NCI-H2196 treated with DMSO at 0.1 percent for 48 hours (cell line): ENCODE data around the gene PELI2.

Experiments
- DNase-seq: peaks from one replicate; lab custom pipeline; 2025; ENCODE audit not compliant: unreplicated experiment; lab: John Stamatoyannopoulos, UW

PELI2 gene

GRCh38 chr14:56118611-56119181, 485 bp downstream of the PELI2 start:
- DNase-seq = no peak

GRCh38 chr14:56119201-56119981, 1.2 kb downstream of the PELI2 start:
- no peak for DNase-seq

DNA sequence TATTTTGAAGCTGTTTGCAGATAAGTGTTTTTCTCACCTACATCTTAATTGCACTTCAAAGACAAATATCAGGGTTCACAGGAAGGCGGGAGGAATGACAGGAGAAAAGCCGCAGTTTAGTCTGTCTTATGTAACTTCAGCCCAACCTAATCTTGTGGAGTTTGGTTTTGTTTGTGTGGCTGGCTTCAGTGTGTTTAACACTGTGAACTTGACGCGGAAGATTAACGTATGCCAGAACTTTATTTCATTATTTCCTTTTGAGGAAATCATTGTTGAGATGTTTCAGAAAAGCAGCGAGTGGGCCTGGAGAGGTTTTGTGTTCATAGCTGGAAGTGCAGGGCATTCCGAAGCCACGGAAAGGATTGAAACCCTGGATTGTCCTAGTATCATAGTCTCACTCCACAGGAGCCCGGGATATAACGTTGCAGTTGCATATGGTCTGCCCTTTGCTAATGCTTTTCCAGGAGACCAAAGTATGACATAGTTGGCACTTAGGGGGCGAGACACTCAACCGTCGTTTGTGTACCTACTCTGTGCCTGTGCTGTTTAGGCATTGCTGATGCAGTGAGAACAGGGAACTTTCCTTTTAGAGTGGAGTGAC, 2.0 kb downstream of the PELI2 start:
- no peak for DNase-seq

DNA sequence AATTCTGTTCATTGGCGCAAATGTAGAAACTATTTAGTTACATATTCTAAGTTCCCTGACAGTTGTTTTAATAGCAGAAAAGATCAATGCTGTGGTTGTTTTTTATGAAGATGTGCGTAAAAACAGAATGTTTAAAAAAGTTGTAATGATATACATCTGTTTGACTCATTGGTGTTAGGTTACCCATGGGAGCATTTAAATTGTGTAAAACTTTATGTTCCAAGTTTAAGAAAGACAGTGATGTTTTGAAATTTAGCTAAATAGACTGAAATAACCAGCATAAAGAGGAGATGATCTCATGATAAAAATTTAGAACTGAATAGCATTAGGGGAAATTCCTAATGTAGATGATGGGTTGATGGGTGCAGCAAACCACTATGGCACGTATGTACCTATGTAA, 3.6 kb downstream of the PELI2 start:
- DNase-seq = no peak

GRCh38 chr14:56122301-56122700, 4.1 kb downstream of the PELI2 start:
- DNase-seq = no peak

GRCh38 chr14:56124327-56124726, 6.1 kb downstream of the PELI2 start:
- DNase-seq = no peak

- DNase-seq = no peak
Measured at GRCh38 chr14:56125772-56126636, 7.8 kb downstream of the PELI2 start.

DNA sequence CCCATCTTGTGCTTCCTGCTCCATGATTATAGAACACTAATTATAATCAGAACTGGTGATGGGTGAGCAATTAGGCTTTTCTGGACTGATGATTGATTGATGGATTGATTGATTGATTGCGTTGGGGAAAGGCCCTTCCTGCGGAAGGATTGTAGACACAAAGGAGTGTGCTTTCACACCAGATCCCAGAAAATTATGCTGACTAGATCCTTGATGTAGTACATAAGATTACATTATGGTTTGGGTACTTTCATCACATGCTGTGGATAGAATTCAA, 8.4 kb downstream of the PELI2 start:
- no peak for DNase-seq

DNA sequence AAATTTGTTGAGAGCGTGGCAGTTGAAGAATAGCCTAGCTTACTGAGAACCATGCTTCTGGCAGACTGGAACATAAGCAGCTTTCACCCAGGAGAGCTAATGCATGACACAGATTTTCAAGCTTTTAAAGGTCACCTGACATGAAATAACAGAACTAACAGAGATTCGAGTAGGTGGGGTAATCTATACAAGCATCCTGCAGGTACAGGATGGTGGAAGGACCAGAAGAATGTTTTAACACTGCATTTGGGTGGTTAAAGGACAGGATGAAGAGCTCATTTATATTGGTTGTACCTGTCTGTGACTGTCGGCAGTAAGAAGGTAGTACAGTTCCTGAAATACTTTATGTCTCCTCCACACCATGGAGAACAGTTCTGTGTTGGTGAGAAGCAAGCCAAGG, 8.9 kb downstream of the PELI2 start:
- no peak for DNase-seq

DNA sequence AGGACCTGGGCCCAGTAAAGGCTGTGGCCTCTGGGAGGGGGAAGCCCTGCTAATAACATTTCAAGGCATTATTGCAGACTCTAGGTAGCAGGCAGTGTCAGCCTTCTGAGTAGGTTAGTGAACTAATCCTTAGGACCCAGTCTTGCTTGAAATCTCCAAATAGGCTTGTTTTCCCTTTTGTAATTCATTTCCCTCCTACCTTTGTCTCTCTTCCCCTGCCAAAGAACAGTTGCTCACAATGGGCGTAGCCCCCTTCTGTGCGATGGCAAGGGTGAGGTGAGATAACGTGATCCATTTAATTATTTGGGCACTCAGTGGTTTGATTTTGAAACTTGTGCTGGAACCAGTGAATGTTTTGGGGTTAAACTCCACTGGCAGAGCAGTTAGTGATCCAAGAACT, 10.9 kb downstream of the PELI2 start:
- no peak for DNase-seq

GRCh38 chr14:56129933-56130332, 11.7 kb downstream of the PELI2 start:
- DNase-seq = no peak

- DNase-seq = no peak
Measured at GRCh38 chr14:56131004-56131864, 13.0 kb downstream of the PELI2 start.

DNA sequence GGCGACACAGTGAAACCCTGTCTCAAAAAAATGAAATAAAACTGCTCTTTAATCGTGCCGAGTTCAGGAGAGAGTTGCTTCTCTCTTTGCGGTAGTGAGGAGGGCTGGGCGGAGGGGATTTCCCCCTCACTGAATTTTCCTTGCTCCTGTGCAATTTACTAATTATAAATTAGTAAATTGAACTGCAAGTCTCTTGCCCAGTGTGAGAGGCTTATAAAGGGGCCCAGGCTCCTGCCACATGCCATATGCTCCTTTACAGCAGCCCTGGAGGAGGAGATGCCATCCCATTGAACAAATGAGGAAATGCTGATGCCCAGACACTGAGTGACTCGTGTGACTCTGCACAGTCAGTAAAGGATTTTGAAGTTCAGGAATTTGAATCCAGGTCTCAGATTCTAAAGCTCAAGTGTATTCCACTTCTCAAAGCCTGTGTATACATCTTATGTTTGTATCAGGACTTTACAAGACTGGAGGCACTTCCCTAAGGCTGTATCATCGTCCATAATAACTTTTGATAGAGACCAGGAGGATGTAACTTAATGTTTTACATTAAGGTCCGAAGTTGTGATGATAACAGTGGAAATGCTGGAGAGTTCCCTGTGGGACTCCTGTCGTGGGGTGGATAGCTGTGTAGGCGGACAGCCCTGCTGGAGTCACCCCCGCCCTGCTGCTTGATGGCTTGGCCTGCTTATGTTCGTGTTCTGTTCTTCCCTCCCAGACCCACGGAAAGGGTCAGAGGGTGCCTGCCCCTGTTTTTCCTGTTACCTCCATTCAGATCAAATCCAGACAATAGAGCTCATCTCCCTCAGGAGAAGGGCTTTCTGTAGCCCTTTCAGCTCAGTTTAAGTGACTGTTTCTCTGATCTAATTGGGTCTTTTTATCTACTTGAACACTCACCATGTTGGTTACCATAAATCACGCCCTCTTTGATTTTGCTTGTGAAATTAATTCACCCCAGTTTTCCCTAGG, 13.9 kb downstream of the PELI2 start:
- no peak for DNase-seq

GRCh38 chr14:56133547-56133946, 15.3 kb downstream of the PELI2 start:
- no peak for DNase-seq

DNA sequence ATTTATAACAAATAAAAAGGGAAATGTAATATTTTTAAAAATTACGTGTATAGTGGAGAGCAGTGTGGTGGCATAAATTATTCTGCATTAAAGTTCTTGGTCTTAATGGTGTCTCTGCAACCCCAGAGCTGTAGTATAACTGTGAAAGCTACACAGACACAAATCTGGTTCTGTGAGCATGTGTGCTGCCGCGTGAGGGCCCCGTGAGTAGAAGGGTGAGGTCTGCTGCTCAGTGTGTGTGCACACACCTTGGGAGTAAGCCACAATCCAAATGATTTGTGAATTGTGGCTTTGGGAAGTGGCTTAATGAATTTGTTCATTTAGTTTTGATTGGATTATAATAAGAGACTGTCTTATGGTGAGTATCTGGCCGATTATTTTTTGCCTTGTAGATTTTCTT, 16.8 kb downstream of the PELI2 start:
- DNase-seq = no peak

- no peak for DNase-seq
Measured at GRCh38 chr14:56135668-56136067, 17.5 kb downstream of the PELI2 start.

- no peak for DNase-seq
Measured at GRCh38 chr14:56136571-56137452, 18.6 kb downstream of the PELI2 start.

DNA sequence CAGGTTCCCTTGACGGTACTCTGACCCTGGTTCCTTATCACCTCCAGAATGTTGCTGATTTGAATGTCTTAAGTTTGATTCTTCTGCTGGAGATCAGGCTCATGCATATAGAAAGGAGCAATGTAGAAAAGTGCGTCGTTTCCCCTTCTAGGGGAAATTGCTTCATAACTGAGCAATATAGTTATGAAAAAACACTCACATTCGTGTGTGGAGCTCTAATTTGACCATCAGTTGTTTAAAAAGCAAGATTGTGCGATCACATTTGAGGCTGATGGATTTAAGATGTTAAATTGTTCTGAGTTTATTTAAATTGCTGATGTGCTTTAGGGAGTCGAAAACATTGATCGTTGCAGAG, 19.2 kb downstream of the PELI2 start:
- DNase-seq = no peak

DNA sequence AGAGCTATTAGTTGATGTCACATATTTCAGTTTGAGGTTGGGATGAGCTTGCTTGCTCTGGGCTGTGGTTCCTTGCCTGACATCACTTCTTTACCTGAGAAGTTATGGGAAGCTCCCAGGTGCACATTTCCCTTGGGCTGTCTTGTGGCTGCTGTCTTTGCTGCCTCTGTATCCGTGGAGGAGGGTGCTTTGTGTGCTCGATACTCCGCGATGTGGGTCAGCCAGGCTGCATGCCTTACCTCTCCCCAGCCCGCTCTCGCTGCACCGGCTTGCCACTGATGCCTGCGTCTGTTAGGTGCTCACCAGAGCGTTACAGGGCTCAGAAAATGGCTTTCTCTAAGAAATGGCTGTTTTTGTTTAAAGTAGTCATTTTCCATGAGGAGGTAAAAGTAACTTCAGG, 19.6 kb downstream of the PELI2 start:
- no peak for DNase-seq
